ENCODE measurements around the gene HIP1.

HIP1 gene

GRCh38 chr7:75579899-75580298 is 158.8 kb downstream of the HIP1 start:
- ChIA-PET CTCF (interaction anchor here (0.6 kb wide), 1 partner anchor 30 kb away, joined by 3 read pairs; no protein-coding TSS in a partner anchor), POLR2A (ENCODE audit: low non-redundant PET) (no interaction called here)
- TF ChIP-seq CTCF (conservative IDR thresholded peaks at IDR 0.05; ENCODE audit: low read depth) = no peak

GRCh38 chr7:75578081-75578480 is 160.7 kb downstream of the HIP1 start:
- no peak for TF ChIP-seq CTCF (conservative IDR thresholded peaks at IDR 0.05; ENCODE audit: low read depth)
- POLR2A ChIA-PET (ENCODE audit: low non-redundant PET) = no interaction called here

More at GRCh38 chr7:75579899-75580298, 158.8 kb downstream of the HIP1 start:
- 0 out of 2 replicates have a peak overlapping the region, but pooled peaks have one; percentile 2 for H3K27ac ChIP-seq
- DNase-seq (ENCODE audit: low spot score) = no peak

GRCh38 chr7:75575488-75576121 is 163.1 kb downstream of the HIP1 start:
- no peak for DNase-seq (ENCODE audit: low spot score)
- CTCF ChIA-PET = interaction anchor here (0.7 kb wide), 2 partner anchors 39 to 40 kb away, joined by 4 read pairs; no protein-coding TSS in a partner anchor
- TF ChIP-seq CTCF (conservative IDR thresholded peaks at IDR 0.05; ENCODE audit: low read depth) = no peak
- H3K27ac ChIP-seq = 0 out of 2 replicates have a peak overlapping the region, but pooled peaks have one; percentile 2
- POLR2A ChIA-PET (ENCODE audit: low non-redundant PET) = no interaction called here

More at GRCh38 chr7:75578081-75578480, 160.7 kb downstream of the HIP1 start:
- H3K27ac ChIP-seq = no peak overlapping the region
- no peak for DNase-seq (ENCODE audit: low spot score)
- CTCF ChIA-PET = no interaction called here

GRCh38 chr7:75573477-75574019 is 165.2 kb downstream of the HIP1 start:
- TF ChIP-seq CTCF (conservative IDR thresholded peaks at IDR 0.05; ENCODE audit: low read depth) = no peak
- no peak for DNase-seq (ENCODE audit: low spot score)
- no peak overlapping the region for H3K27ac ChIP-seq
- CTCF ChIA-PET = no interaction called here
- POLR2A ChIA-PET (ENCODE audit: low non-redundant PET) = no interaction called here

- CTCF ChIA-PET = interaction anchor here (0.5 kb wide), 1 partner anchor 125 kb away, joined by 7 read pairs; no protein-coding TSS in a partner anchor
- TF ChIP-seq CTCF (conservative IDR thresholded peaks at IDR 0.05; ENCODE audit: low read depth) = no peak
- no peak overlapping the region for H3K27ac ChIP-seq
- DNase-seq (ENCODE audit: low spot score) = no peak
- POLR2A ChIA-PET (ENCODE audit: low non-redundant PET) = no interaction called here
These were observed 165.9 kb downstream of the HIP1 start for GRCh38 chr7:75572814-75573213.

GRCh38 chr7:75572396-75572795 is 166.3 kb downstream of the HIP1 start:
- no peak for DNase-seq (ENCODE audit: low spot score)
- ChIA-PET CTCF (interaction anchor here (0.5 kb wide), 1 partner anchor 125 kb away, joined by 7 read pairs; no protein-coding TSS in a partner anchor), POLR2A (ENCODE audit: low non-redundant PET) (no interaction called here)
- no peak overlapping the region for H3K27ac ChIP-seq
- no peak for TF ChIP-seq CTCF (conservative IDR thresholded peaks at IDR 0.05; ENCODE audit: low read depth)

Data from RWPE1 (cell line).